HEK293 (cell line): ENCODE results near the gene CFAP46.

Source experiments
- CTCF ChIA-PET: fragments of 350-600 bp; formaldehyde crosslinking; extraction: SDS; loops from one replicate; lab custom pipeline; 2021; ENCODE audit warnings: antibody characterized with exemption; lab: Yijun Ruan, JAX
- POLR2A ChIA-PET: fragments of 300-600 bp; formaldehyde crosslinking; extraction: SDS; loops from one replicate; lab custom pipeline; 2020; ENCODE audit warnings: antibody characterized with exemption, inconsistent platforms; lab: Yijun Ruan, JAX
- H3K27ac ChIP-seq: fragments of 200-500 bp; sonication (Bioruptor generic); 2 replicates; pipeline ENCODE4 v1.5.1; 2014; ENCODE audit warnings: low read depth, low read length, control low read depth, inconsistent platforms; ENCODE audit errors: extremely low read depth
- H3K36me3 ChIP-seq, 2 experiments: fragments of 200-500 bp in 1 of 2; sonication (Bioruptor generic) in 1 of 2; 1 replicate in 1 of 2; 2 replicates in 1 of 2; pipeline ENCODE4 v1.5.1; 2014 to 2017; ENCODE audit warnings: inconsistent platforms in 2 of 2, low read length in 2 of 2; ENCODE audit not compliant: control insufficient read depth in 2 of 2, insufficient read depth in 1 of 2
- H3K4me1 ChIP-seq: fragments of 200-500 bp; sonication (Bioruptor generic); 2 replicates; pipeline ENCODE4 v1.5.1; 2014; ENCODE audit warnings: mild to moderate bottlenecking, low read length, inconsistent platforms; ENCODE audit not compliant: control insufficient read depth, insufficient read depth
- H3K4me3 ChIP-seq: 2 replicates; pipeline ENCODE4 v1.5.1; 2011; ENCODE audit warnings: low read depth, mild to moderate bottlenecking, control low read depth, low read length, moderate library complexity
- H3K9me3 ChIP-seq: fragments of 200-500 bp; sonication (Bioruptor generic); 2 replicates; pipeline ENCODE4 v1.5.1; 2014; ENCODE audit warnings: low read depth, low read length, inconsistent platforms; ENCODE audit not compliant: control insufficient read depth, insufficient read depth
- ELK4 ChIP-seq: IDR thresholded peaks from 2 replicates; pipeline ENCODE4 v1.6.1; 2011; ENCODE audit warnings: mild to moderate bottlenecking, low read depth, low read length, borderline replicate concordance
- FEZF1 ChIP-seq: fragments of 450-650 bp; formaldehyde crosslinking; IDR thresholded peaks from 2 replicates; pipeline ENCODE4 v1.5.1; 2016; ENCODE audit warnings: missing biosample characterization, missing genetic modification characterization
- GFI1B ChIP-seq: fragments of 450-650 bp; formaldehyde crosslinking; IDR thresholded peaks from 2 replicates; pipeline ENCODE4 v1.5.1; 2016; ENCODE audit warnings: missing biosample characterization, missing genetic modification characterization
- HIC1 ChIP-seq: fragments of 450-650 bp; formaldehyde crosslinking; IDR thresholded peaks from 2 replicates; pipeline ENCODE4 v1.5.1; 2016; ENCODE audit warnings: missing biosample characterization, missing genetic modification characterization
- HOXD13 ChIP-seq: sonication (generic); formaldehyde crosslinking; IDR thresholded peaks from 2 replicates; pipeline ENCODE4 v1.8.0; 2022; ENCODE audit warnings: missing genetic modification reagents, borderline replicate concordance
- KLF1 ChIP-seq: fragments of 450-650 bp; formaldehyde crosslinking; IDR thresholded peaks from 2 replicates; pipeline ENCODE4 v1.5.1; 2016; ENCODE audit warnings: missing biosample characterization, missing genetic modification characterization
- MYNN ChIP-seq: fragments of 450-650 bp; formaldehyde crosslinking; IDR thresholded peaks from 2 replicates; pipeline ENCODE4 v1.5.1; 2016; ENCODE audit warnings: missing biosample characterization, missing genetic modification characterization, borderline replicate concordance
- OVOL3 ChIP-seq: fragments of 450-650 bp; formaldehyde crosslinking; IDR thresholded peaks from 2 replicates; pipeline ENCODE4 v1.5.1; 2016; ENCODE audit warnings: missing biosample characterization, missing genetic modification characterization
- PRDM10 ChIP-seq: fragments of 450-650 bp; formaldehyde crosslinking; IDR thresholded peaks from 2 replicates; pipeline ENCODE4 v1.5.1; 2016; ENCODE audit warnings: missing biosample characterization, missing genetic modification characterization
- SCRT2 ChIP-seq: fragments of 450-650 bp; formaldehyde crosslinking; IDR thresholded peaks from 2 replicates; pipeline ENCODE4 v1.5.1; 2016; ENCODE audit warnings: missing biosample characterization, missing genetic modification characterization
- SETDB1 ChIP-seq: IDR thresholded peaks from one replicate; pipeline ENCODE4 v1.6.1; 2017; ENCODE audit warnings: mild to moderate bottlenecking, low read length, moderate library complexity, mixed read lengths; ENCODE audit not compliant: insufficient read length
- TRIM28 ChIP-seq: IDR thresholded peaks from 2 replicates; pipeline ENCODE4 v1.6.1; 2011; ENCODE audit warnings: low read length, control low read depth, borderline replicate concordance
- YY2 ChIP-seq: fragments of 450-650 bp; formaldehyde crosslinking; IDR thresholded peaks from 2 replicates; pipeline ENCODE4 v1.5.1; 2016; ENCODE audit warnings: missing biosample characterization, missing genetic modification characterization
- ZIC2 ChIP-seq: fragments of 450-650 bp; formaldehyde crosslinking; IDR thresholded peaks from 2 replicates; pipeline ENCODE4 v1.5.1; 2016; ENCODE audit warnings: missing biosample characterization, missing genetic modification characterization
- ZNF114 ChIP-seq: fragments of 450-650 bp; formaldehyde crosslinking; IDR thresholded peaks from 2 replicates; pipeline ENCODE4 v1.5.0; 2017; ENCODE audit warnings: missing biosample characterization, missing genetic modification characterization
- ZNF157 ChIP-seq: fragments of 450-650 bp; formaldehyde crosslinking; IDR thresholded peaks from 2 replicates; pipeline ENCODE4 v1.5.1; 2016; ENCODE audit warnings: missing biosample characterization, missing genetic modification characterization
- ZNF16 ChIP-seq: fragments of 450-650 bp; formaldehyde crosslinking; IDR thresholded peaks from 2 replicates; pipeline ENCODE4 v1.5.1; 2016; ENCODE audit warnings: low read depth, missing biosample characterization, missing genetic modification characterization
- ZNF202 ChIP-seq: fragments of 450-650 bp; formaldehyde crosslinking; IDR thresholded peaks from 2 replicates; pipeline ENCODE4 v1.5.1; 2016; ENCODE audit warnings: missing biosample characterization, missing genetic modification characterization, borderline replicate concordance
- ZNF211 ChIP-seq: fragments of 450-650 bp; formaldehyde crosslinking; IDR thresholded peaks from 2 replicates; pipeline ENCODE4 v1.5.1; 2016; ENCODE audit warnings: low read depth, missing biosample characterization, missing genetic modification characterization
- ZNF366 ChIP-seq: fragments of 450-650 bp; formaldehyde crosslinking; conservative IDR thresholded peaks from 2 replicates; pipeline ENCODE4 v1.5.1; 2016; ENCODE audit warnings: missing biosample characterization, missing genetic modification characterization
- ZNF398 ChIP-seq: fragments of 450-650 bp; formaldehyde crosslinking; IDR thresholded peaks from 2 replicates; pipeline ENCODE4 v1.5.1; 2017; ENCODE audit warnings: missing biosample characterization, missing genetic modification characterization
- ZNF473 ChIP-seq: fragments of 450-650 bp; formaldehyde crosslinking; IDR thresholded peaks from 2 replicates; pipeline ENCODE4 v1.5.1; 2017; ENCODE audit warnings: missing biosample characterization, missing genetic modification characterization
- ZNF580 ChIP-seq: fragments of 450-650 bp; formaldehyde crosslinking; IDR thresholded peaks from 2 replicates; pipeline ENCODE4 v1.5.1; 2016; ENCODE audit warnings: missing biosample characterization, missing genetic modification characterization
- ZNF596 ChIP-seq: fragments of 450-650 bp; IDR thresholded peaks from 2 replicates; pipeline ENCODE4 v1.5.0; 2018; ENCODE audit warnings: missing biosample characterization, mild to moderate bottlenecking, missing genetic modification characterization, moderate library complexity
- ZNF670 ChIP-seq: fragments of 450-650 bp; formaldehyde crosslinking; IDR thresholded peaks from 2 replicates; pipeline ENCODE4 v1.5.1; 2016; ENCODE audit warnings: missing biosample characterization, missing genetic modification characterization, low read depth
- ZNF677 ChIP-seq: fragments of 450-650 bp; IDR thresholded peaks from 2 replicates; pipeline ENCODE4 v1.5.0; 2018; ENCODE audit warnings: missing biosample characterization, mild to moderate bottlenecking, missing genetic modification characterization, moderate library complexity
- ZNF76 ChIP-seq: fragments of 450-650 bp; formaldehyde crosslinking; IDR thresholded peaks from 2 replicates; pipeline ENCODE4; 2016; ENCODE audit warnings: low read depth, missing biosample characterization, missing genetic modification characterization, borderline replicate concordance

The CFAP46 gene

GRCh38 chr10:132868995-132869394, 73.4 kb downstream of the CFAP46 start:
- ChIA-PET CTCF (no interaction called here), POLR2A (no interaction called here)
- Histone ChIP-seq H3K36me3 (no peaks in the 10 kb centered on the region), H3K4me3 (no peak overlapping the region), H3K9me3 (no peaks in the 10 kb centered on the region), H3K4me1 (no peaks in the 10 kb centered on the region), H3K27ac (no peak overlapping the region)
- TF ChIP-seq ZNF211 (tag by site-specific recombination) (no peak), ZNF473 (tag by site-specific recombination) (no peak), ZNF398 (no peak), HOXD13 (CRISPR knock-in tag) (no peak), YY2 (tag by site-specific recombination) (no peak), OVOL3 (tag by site-specific recombination) (no peak), ZNF16 (tag by site-specific recombination) (no peak), ZNF76 (tag by site-specific recombination) (no peak), ZNF366 (no peak)

GRCh38 chr10:132867801-132868644, 74.3 kb downstream of the CFAP46 start:
- H3K36me3 ChIP-seq: no peaks in the 10 kb centered on the region
- POLR2A ChIA-PET: no interaction called here
- H3K4me1 ChIP-seq: no peaks in the 10 kb centered on the region
- H3K4me3 ChIP-seq: no peak overlapping the region
- CTCF ChIA-PET: no interaction called here
- no peak overlapping the region for H3K27ac ChIP-seq
- no peaks in the 10 kb centered on the region for H3K9me3 ChIP-seq
- no peak for TF ChIP-seq ZNF202
- no peak for TF ChIP-seq ZIC2
- no peak for TF ChIP-seq ZNF670
- no peak for TF ChIP-seq TRIM28
- no peak for TF ChIP-seq MYNN
- TF ChIP-seq SCRT2: no peak
- no peak for TF ChIP-seq SETDB1
- no peak for TF ChIP-seq GFI1B (tag by site-specific recombination)
- TF ChIP-seq KLF1 (tag by site-specific recombination): no peak
- TF ChIP-seq ZNF580 (tag by site-specific recombination): no peak
- no peak for TF ChIP-seq ZNF677
- TF ChIP-seq PRDM10 (tag by site-specific recombination): no peak
- TF ChIP-seq HIC1 (tag by site-specific recombination): no peak
- TF ChIP-seq ZNF157 (tag by site-specific recombination): no peak
- no peak for TF ChIP-seq FEZF1
- no peak for TF ChIP-seq ZNF114
- no peak for TF ChIP-seq ELK4
- TF ChIP-seq ZNF596: no peak
